NCI-H2196 treated with DMSO at 0.1 percent for 48 hours (cell line): ENCODE measurements around the gene CNTN4.

Experiments
- DNase-seq: peaks from one replicate; lab custom pipeline; 2025; ENCODE audit not compliant: unreplicated experiment; lab: John Stamatoyannopoulos, UW

CNTN4 gene

DNA sequence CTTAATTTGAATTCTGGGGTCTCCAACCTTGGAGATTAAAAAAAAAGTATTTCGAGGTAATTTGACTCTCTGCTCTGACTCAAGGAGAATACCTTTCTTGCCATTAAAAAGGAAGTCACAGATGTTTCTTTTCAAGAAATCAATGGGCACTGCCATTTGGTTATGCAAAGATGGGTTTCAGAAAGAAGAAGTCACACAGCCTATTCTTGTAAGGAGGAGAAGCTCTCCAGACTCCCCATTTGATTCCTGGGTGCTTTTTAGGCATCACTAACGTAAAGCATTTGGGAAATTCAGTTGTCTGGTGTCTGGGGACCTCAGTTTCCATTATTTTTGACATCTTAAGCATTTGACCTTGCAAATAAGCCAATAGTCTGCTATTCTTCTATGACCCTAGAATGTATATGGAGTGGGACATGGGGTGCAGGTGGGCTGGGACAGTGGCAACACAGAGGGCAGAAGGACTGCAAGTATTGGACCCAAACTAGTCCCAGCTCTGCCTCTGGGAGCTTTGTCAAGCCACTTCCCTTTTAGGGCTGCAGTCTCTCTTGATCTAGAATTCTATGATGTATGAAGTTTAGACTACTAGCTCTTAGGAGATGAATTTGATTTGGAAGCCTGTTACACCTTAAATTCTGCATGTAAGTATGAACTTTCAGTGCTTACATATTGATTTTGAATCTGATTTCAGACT lies 983.7 kb downstream of the CNTN4 start:
- no peak for DNase-seq

GRCh38 chr3:3084890-3085289 lies 986.2 kb downstream of the CNTN4 start:
- DNase-seq: no peak

- DNase-seq: no peak
Measured at GRCh38 chr3:3085782-3086181, 987.1 kb downstream of the CNTN4 start.

DNA sequence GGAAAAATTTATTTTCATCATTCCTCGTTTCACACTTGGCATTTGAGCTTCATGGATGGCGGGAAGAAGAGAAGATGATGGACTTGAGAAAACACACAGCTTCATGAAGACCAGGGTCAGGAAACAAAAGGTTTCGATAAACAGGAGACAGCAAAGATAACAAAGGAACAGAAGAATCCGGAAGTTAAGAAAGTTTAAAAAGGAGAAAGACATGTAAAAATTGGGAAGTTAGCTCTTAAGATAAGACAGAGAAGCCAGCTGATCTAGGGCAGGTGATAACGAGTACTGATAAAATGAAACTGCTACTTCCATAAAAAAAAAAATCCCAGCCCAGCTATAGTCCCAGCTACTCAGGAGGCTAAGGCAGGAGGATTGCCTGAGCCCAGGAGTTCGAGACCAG lies 987.6 kb downstream of the CNTN4 start:
- no peak for DNase-seq

- no peak for DNase-seq
Measured at GRCh38 chr3:3087279-3087678, 988.6 kb downstream of the CNTN4 start.

GRCh38 chr3:3087716-3088465 lies 989.2 kb downstream of the CNTN4 start:
- DNase-seq: no peak

GRCh38 chr3:3089017-3089416 lies 990.4 kb downstream of the CNTN4 start:
- no peak for DNase-seq

DNA sequence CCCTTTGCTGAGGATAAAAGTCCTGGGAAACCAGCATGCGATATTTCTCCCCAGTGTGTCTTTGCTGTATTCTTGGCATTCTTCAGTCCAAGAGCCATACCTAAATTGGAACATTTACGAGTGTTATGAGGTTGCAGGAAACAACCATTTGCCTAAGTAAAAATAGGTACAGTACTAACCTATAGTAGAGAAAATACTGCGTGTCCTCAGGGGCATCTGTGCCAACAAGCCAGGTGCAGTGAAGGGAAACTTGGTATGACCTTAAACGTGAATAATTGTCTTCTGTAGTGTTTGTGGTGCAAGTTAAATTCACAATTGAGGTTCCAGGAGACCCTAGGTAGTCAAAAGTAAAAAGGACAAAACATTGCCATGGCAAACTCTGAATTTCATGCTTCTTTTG lies 999.3 kb downstream of the CNTN4 start:
- DNase-seq: no peak

DNA sequence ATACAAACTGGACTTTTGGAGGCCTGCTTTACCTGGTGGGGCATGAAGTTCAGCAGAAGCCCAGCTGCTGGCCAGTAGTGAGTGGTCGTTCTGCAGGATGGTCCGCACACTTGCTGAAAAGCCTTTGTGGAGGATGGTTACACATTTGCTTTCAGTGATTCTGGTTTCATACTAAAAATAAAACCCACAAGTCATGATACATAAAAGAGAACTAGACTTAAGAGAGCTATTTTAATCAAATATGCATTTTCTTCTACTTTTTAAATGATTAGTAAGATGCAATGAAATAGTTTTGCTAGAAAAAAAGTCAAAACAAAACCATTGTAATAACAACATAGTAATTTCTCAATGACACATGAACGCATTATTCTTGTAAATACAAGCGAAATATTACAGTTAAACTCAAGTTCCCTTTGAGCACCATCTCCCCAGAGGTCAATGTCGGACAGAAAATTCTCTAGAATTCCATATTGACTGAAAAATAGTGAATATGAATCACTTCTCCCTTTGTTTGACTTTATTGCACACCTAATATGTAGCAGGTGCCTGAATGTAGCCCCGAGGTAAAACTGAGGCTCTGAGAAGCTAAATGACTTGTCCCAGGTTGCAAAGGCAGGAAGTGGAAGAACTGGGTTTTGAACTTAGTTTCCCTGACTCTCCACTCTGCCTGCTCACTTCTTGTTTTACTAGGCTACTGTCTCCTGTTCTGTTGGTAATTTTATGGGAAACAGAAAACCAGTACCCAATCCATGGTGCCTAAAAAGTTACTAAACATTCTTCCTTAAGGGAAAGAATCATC lies 1003.2 kb downstream of the CNTN4 start:
- no peak for DNase-seq

DNA sequence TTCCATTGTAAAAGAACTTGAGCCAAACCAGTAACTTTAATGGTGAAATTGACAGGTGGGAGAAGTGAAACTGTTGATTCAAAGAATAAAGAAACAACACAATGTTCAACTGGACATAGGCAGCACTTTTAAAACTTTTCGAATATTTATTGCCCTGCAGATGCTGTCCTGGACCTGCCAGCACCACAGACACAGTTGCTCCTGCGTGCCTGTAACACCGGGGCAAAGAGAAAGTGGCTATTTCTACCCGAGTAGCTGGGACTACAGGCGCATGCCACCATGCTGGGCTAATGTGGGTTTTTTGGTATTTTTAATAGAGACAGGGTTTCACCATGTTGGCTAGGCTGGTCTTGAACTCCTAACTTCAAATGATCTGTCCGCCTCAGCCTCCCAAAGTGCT lies 1004.1 kb downstream of the CNTN4 start:
- DNase-seq: no peak

- DNase-seq: no peak
Measured at GRCh38 chr3:3105246-3105645, 1006.6 kb downstream of the CNTN4 start.

- no peak for DNase-seq
Measured at GRCh38 chr3:3105815-3106214, 1007.1 kb downstream of the CNTN4 start.

DNA sequence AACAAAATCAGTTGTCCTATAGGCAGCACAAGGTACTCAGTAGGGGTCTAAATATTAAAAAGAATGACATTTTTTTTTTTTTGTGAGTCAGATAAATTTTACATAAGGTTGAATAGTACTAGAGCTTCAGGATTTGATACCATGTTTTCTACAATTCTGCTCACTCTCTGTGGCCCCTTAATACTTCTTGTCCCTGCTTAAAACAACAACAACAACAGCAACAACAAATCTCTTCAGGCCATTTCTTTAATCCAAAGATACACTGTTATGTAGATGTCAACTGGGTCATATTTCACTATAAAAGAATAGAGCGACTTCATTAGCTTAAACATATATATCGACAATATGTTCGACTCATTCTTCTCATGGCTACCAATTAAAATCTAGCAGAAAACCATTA lies 1008.5 kb downstream of the CNTN4 start:
- DNase-seq: no peak
